ENCODE data around the gene GPR150. TPM values are rescaled to one million over a fixed set of nuclear protein-coding genes. Genes with fewer than 3 reads are reported as not detected.

The GPR150 gene
- total RNA-seq (ENCODE audit: low replicate concordance) = not detected in 2 replicates
- long read RNA-seq = 0 reads

DNA sequence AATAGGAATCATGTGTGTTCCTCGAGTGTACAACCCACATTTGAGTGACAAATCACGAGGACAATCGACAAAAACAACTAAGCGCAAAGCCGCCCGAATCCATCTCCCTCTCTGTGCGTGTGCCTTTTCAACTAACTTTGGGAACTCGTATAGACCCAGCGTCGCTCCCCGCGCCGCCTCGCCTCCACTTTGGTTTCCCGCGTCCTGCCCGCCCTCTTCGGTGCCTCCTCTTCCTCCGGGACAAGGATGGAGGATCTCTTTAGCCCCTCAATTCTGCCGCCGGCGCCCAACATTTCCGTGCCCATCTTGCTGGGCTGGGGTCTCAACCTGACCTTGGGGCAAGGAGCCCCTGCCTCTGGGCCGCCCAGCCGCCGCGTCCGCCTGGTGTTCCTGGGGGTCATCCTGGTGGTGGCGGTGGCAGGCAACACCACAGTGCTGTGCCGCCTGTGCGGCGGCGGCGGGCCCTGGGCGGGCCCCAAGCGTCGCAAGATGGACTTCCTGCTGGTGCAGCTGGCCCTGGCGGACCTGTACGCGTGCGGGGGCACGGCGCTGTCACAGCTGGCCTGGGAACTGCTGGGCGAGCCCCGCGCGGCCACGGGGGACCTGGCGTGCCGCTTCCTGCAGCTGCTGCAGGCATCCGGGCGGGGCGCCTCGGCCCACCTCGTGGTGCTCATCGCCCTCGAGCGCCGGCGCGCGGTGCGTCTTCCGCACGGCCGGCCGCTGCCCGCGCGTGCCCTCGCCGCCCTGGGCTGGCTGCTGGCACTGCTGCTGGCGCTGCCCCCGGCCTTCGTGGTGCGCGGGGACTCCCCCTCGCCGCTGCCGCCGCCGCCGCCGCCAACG is at the start of gene GPR150:
Gene GPR150, plus strand, starts transcription at position 58 of the 840 bp plus-strand sequence. Its CDS starts 189 bp downstream, at position 247.
- peaks cover 5% of the 10 kb centered on the region for H3K36me3 Mint-ChIP-seq
- peaks cover 65% of the 10 kb centered on the region for H3K27me3 Mint-ChIP-seq
- H3K4me3 Mint-ChIP-seq = peak within 1 kb of the TSS; percentile 90
- DNase-seq (ENCODE audit: extremely low spot score, unreplicated experiment) = peak; percentile 72
- TF ChIP-seq, protein P1, sequence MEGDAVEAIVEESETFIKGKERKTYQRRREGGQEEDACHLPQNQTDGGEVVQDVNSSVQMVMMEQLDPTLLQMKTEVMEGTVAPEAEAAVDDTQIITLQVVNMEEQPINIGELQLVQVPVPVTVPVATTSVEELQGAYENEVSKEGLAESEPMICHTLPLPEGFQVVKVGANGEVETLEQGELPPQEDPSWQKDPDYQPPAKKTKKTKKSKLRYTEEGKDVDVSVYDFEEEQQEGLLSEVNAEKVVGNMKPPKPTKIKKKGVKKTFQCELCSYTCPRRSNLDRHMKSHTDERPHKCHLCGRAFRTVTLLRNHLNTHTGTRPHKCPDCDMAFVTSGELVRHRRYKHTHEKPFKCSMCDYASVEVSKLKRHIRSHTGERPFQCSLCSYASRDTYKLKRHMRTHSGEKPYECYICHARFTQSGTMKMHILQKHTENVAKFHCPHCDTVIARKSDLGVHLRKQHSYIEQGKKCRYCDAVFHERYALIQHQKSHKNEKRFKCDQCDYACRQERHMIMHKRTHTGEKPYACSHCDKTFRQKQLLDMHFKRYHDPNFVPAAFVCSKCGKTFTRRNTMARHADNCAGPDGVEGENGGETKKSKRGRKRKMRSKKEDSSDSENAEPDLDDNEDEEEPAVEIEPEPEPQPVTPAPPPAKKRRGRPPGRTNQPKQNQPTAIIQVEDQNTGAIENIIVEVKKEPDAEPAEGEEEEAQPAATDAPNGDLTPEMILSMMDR (conservative IDR thresholded peaks at IDR 0.05) = peak; percentile 42
- peaks cover 12% of the 10 kb centered on the region for H3K4me1 Mint-ChIP-seq (ENCODE audit: unreplicated experiment)
- peak within 1 kb of the TSS; percentile 64 for H3K27ac Mint-ChIP-seq
- no peaks in the 10 kb centered on the region for H3K9me3 Mint-ChIP-seq

DNA sequence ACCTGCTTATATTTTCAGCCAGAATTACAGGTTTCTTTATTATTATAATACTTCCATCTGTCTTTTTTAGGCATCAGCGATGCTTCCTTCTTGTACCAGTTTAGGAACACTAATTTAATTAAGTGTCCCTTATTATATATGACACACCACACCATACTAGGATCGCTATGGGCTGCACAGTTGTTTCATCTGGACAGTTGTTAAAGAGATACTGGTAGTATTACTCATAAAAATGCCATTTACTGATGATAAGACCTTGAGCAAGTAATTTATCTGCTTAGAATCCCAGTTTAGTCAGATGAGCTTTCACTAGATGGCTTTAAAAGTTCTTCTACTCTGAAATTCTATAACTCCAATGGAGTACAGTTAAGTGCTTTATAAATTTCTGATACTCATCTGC is 47.9 kb upstream of the GPR150 start:
- Mint-ChIP-seq H3K4me3 (no peak overlapping the region), H3K27ac (no peak overlapping the region), H3K9me3 (peaks cover 4% of the 10 kb centered on the region), H3K4me1 (ENCODE audit: unreplicated experiment) (no peaks in the 10 kb centered on the region), H3K27me3 (no peaks in the 10 kb centered on the region), H3K36me3 (peaks cover 13% of the 10 kb centered on the region)
- TF ChIP-seq, protein P1 (conservative IDR thresholded peaks at IDR 0.05) = no peak
- DNase-seq (ENCODE audit: extremely low spot score, unreplicated experiment) = no peak

GRCh38 chr5:95581576-95581975 is 38.3 kb upstream of the GPR150 start:
- H3K36me3 Mint-ChIP-seq = peaks cover 7% of the 10 kb centered on the region
- no peaks in the 10 kb centered on the region for H3K9me3 Mint-ChIP-seq

GRCh38 chr5:95583992-95584391 is 35.9 kb upstream of the GPR150 start:
- H3K27me3 Mint-ChIP-seq = no peaks in the 10 kb centered on the region
- TF ChIP-seq, protein P1 (conservative IDR thresholded peaks at IDR 0.05) = no peak
- peaks cover 10% of the 10 kb centered on the region for H3K36me3 Mint-ChIP-seq
- DNase-seq (ENCODE audit: extremely low spot score, unreplicated experiment) = no peak
- no peaks in the 10 kb centered on the region for H3K4me1 Mint-ChIP-seq (ENCODE audit: unreplicated experiment)
- no peak overlapping the region for H3K4me3 Mint-ChIP-seq
- no peaks in the 10 kb centered on the region for H3K9me3 Mint-ChIP-seq
- H3K27ac Mint-ChIP-seq = no peak overlapping the region

More at GRCh38 chr5:95581576-95581975, 38.3 kb upstream of the GPR150 start:
- Mint-ChIP-seq H3K4me1 (ENCODE audit: unreplicated experiment) (no peaks in the 10 kb centered on the region), H3K27ac (no peak overlapping the region), H3K4me3 (no peak overlapping the region), H3K27me3 (no peaks in the 10 kb centered on the region)
- DNase-seq (ENCODE audit: extremely low spot score, unreplicated experiment) = no peak
- TF ChIP-seq, protein P1 (conservative IDR thresholded peaks at IDR 0.05) = no peak

- Mint-ChIP-seq H3K27me3 (no peaks in the 10 kb centered on the region), H3K9me3 (no peaks in the 10 kb centered on the region), H3K4me1 (ENCODE audit: unreplicated experiment) (no peaks in the 10 kb centered on the region), H3K27ac (no peak overlapping the region), H3K4me3 (no peak overlapping the region), H3K36me3 (peaks cover 9% of the 10 kb centered on the region)
- TF ChIP-seq, protein P1 (conservative IDR thresholded peaks at IDR 0.05) = no peak
- no peak for DNase-seq (ENCODE audit: extremely low spot score, unreplicated experiment)
Observed at GRCh38 chr5:95590880-95591279, 29.0 kb upstream of the GPR150 start.
